GM12891 (cell line): ENCODE results near the gene CDC42EP1.
"Not testable (repeated sequence)": the region's sequence is repeated elsewhere in the genome, so short reads cannot be mapped to it uniquely, and the experiment has no call there.

Experiments used
- DNase-seq: peaks from one replicate; pipeline ENCODE4 v3.0.0; 2011; ENCODE audit warnings: low spot score; ENCODE audit not compliant: insufficient read length
- FAIRE-seq: peaks from 2 replicates; lab custom pipeline; 2011; peaks lifted over from hg19 to GRCh38; lab: Jason Lieb, UNC
- PAX5 ChIP-seq: IDR thresholded peaks from 2 replicates; pipeline ENCODE4 v1.6.1; 2011; ENCODE audit warnings: low read length, moderate library complexity, mild to moderate bottlenecking; ENCODE audit not compliant: insufficient read depth, severe bottlenecking
- POLR2A ChIP-seq: IDR thresholded peaks from 2 replicates; pipeline ENCODE4 v1.6.1; 2011; ENCODE audit warnings: low read depth, low read length, control low read depth
- POLR2AphosphoS5 ChIP-seq: IDR thresholded peaks from 2 replicates; pipeline ENCODE4 v1.6.1; 2011; ENCODE audit warnings: low read depth, low read length, control low read depth
- POU2F2 ChIP-seq: IDR thresholded peaks from 2 replicates; pipeline ENCODE4 v1.6.1; 2011; ENCODE audit warnings: low read depth, mild to moderate bottlenecking, control low read depth, low read length, moderate library complexity
- SPI1 ChIP-seq: IDR thresholded peaks from 2 replicates; pipeline ENCODE4 v1.6.1; 2011; ENCODE audit warnings: low read depth, low read length, control low read depth
- TAF1 ChIP-seq: IDR thresholded peaks from 2 replicates; pipeline ENCODE4 v1.6.1; 2011; ENCODE audit warnings: low read depth, low read length, control low read depth

The CDC42EP1 gene

GRCh38 chr22:37601540-37602442, 41.5 kb downstream of the CDC42EP1 start:
- FAIRE-seq (peak; percentile 91), DNase-seq (no peak)
- TF ChIP-seq TAF1 (no peak), POLR2A (no peak), POU2F2 (peak; percentile 98)

GRCh38 chr22:37602546-37603277, 42.4 kb downstream of the CDC42EP1 start:
- DNase-seq, FAIRE-seq: not testable (repeated sequence)

DNA sequence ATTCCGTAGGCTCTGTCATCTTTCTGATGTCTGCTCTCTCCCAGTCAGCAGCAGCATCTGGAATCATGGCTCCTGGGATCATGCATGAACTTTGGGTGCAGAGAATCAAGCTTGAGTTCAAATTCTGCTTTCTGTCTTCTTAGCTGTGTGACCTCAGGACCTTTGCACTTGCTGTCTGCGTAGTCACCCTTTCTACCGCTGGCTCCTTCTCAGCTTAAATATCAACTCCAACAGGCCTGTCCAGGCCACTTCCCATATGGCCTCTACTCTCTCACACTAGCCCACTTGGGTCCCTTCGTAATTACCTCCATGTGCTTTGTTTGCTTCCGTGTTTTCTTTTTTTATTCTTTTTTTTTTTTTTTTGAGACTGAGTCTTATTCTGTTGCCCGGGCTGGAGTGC, 43.8 kb downstream of the CDC42EP1 start:
- TF ChIP-seq POU2F2 = no peak
- TF ChIP-seq POLR2A = no peak
- no peak for TF ChIP-seq POLR2AphosphoS5
- no peak for TF ChIP-seq SPI1
- TF ChIP-seq PAX5 = no peak
- no peak for TF ChIP-seq TAF1
- FAIRE-seq (no peak), DNase-seq (no peak)

DNA sequence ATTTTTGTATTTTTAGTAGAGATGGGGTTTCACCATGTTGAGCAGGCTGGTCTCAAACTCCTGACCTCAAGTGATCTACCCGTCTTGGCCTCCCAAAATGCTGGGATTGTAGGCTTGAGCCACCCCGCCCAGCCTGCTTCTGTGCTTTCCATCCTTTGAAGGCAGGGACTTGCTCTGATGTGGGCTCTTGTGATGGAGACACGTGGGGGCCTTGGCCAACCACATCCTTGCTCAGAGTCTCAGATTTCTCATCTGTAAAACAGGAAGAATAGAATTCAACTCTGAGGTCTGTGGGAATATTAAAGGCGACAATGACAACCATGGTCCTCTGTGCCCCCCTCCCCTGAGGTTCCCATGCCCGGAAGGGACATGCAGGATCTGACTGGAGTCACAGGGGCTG, 44.6 kb downstream of the CDC42EP1 start:
- TF ChIP-seq POLR2AphosphoS5 = no peak
- TF ChIP-seq SPI1 = no peak
- TF ChIP-seq PAX5 = no peak
- TF ChIP-seq TAF1 = no peak
- TF ChIP-seq POU2F2 = no peak
- no peak for TF ChIP-seq POLR2A
- DNase-seq (no peak), FAIRE-seq (no peak)

DNA sequence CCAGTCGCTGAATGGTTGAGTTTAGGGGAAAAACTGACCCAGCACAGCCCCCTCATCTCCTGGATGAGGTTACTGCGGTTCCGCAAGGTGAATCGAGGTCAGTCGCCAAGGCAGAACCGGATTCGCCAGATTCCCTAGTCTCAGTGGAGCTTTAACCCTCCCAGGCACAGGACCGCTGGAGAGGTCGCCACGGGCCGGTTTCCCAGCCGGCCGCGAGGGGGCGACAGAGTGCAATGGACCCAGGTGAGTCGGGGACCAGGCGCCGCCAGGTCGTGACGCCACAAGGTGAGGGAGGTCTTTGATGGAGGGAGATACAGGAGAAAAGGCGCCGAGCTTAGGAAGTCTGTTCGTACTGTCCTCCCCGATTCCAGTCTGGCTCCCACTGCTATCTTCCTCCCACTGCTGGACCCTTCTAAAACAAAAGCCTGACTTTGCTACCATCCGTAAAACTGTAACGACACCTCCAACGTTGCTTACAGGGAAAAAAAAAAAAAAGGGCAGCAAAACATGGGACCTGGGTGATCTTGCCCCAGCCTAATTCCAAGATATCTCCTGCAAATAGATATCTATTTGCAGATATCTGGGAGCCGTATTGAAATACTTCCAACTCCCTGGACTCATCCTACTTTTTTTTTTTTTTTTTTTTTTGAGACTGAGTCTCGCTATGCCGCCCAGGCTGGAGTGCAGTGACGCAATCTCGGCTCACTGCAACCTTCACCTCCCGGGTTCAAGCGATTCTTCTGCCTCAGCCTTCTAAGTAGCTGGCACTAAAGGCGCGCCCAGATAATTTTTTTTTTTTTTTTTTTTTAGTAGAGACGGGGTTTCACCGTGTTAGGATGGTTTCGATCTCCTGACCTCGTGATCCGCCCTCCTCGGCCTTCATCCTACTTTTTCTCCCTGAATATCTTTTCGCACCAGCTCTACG, 47.0 kb downstream of the CDC42EP1 start:
- DNase-seq (peak; percentile 69), FAIRE-seq (peak; percentile 94)
- TF ChIP-seq TAF1 = no peak
- TF ChIP-seq PAX5 = no peak
- TF ChIP-seq SPI1 = no peak
- TF ChIP-seq POLR2A = no peak
- no peak for TF ChIP-seq POLR2AphosphoS5
- no peak for TF ChIP-seq POU2F2

DNA sequence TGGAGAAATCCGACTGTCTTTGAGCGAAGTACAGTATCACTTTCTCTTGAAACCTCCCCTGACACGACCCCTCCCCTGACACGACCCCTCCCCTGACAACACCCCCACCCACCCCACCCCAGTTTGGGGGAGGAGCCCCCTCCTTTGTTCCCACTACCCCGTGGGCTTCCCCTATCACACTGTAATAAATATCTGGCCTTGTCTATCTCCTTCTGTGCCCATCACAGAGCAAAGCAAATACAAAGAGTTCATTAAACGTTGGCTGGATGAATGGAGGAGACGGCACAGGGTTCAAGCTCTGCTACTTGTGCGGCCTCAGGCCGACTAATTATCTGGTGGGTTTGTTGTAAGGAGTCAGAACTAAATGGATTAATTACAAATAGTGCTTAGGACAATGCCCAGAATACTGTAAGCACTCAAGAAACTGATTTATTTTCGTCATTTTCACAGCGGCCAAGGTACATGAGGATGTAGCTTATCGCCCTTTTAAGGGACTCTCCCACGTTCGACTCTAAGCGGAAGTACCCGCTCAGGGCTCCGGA, 47.7 kb downstream of the CDC42EP1 start:
- TF ChIP-seq TAF1 (no peak), POLR2A (no peak), POU2F2 (no peak), POLR2AphosphoS5 (no peak), PAX5 (no peak), SPI1 (no peak)
- FAIRE-seq (no peak), DNase-seq (no peak)

DNA sequence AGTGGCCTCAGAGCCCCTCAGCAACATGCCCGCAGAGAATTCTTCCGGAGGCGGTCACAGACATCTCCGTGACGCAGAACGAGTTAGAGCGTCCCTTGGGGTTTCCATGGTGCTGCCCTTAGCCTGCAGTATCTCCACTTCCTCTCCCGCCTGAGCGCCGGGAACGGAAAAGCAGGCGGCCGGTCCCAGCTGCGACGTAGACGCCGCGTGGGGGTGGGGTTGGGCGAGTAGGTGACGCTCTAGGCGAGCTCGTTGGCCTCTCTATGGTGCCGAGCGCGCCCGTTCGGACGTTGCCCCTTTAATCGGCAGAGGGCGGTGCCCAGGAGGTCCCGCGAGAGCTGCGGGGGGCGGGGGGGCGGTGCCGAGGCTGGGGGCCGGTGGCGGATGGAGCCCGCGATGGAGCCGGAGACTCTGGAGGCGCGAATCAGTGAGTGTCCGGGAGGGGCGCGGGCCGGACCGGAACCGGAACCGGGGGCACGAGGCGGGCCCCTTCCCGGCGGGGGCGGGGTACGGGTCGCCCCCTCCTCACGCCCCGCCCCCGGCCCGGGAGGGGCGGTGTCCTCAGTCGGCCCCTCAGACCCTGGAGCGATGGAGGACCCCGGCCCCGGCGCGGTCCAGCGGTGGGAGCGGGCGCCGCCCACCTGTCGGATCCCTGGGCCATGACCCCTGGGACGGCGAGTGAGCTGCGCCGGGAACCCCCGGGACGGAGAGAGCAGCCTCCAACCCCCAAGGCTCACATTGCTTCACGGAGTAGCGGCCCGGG, 48.4 kb downstream of the CDC42EP1 start, which contains the start of gene GGA1:
Gene GGA1, plus strand, starts transcription at position 358 of the 763 bp plus-strand sequence. Its CDS starts 27 bp downstream, at position 385.
- peak; percentile 96 for FAIRE-seq

More for the DNA sequence above, 48.4 kb downstream of the CDC42EP1 start, which contains the start of gene GGA1:
- TF ChIP-seq POLR2A (peak; percentile 80; the same call in 1 of the 2 replicates), POLR2AphosphoS5 (no peak; the same call in 1 of the 2 replicates), PAX5 (no peak), SPI1 (peak; percentile 87), POU2F2 (0 out of 2 replicates have a peak, but pooled peaks have one; percentile 8), TAF1 (no peak; the same call in none of the 2 replicates)
- peak; percentile 91 for DNase-seq
